HFFc6 (cell line): Measurements from ENCODE around the gene UBE2G1. TPM values are rescaled to one million over a fixed set of nuclear protein-coding genes. Genes with fewer than 3 reads are reported as not detected.

Experiments
- DNase-seq: peaks from one replicate; pipeline ENCODE4 v3.0.0-alpha.2; 2018
- H3K27ac Mint-ChIP-seq: 2 replicates; pipeline ENCODE4 v1.8.0; 2020; ENCODE audit warnings: mild to moderate bottlenecking, mixed read lengths
- H3K27me3 Mint-ChIP-seq: 2 replicates; pipeline ENCODE4 v1.8.0; 2021; ENCODE audit warnings: mild to moderate bottlenecking, moderate library complexity, mixed read lengths; ENCODE audit not compliant: insufficient read depth
- H3K36me3 Mint-ChIP-seq: 2 replicates; pipeline ENCODE4 v1.8.0; 2021; ENCODE audit warnings: low read depth, mixed read lengths
- H3K4me1 Mint-ChIP-seq: 2 replicates; pipeline ENCODE4 v1.8.0; 2020; ENCODE audit warnings: low read depth, mixed read lengths
- H3K4me3 Mint-ChIP-seq: 2 replicates; pipeline ENCODE4 v1.8.0; 2020; ENCODE audit warnings: mild to moderate bottlenecking, moderate library complexity, mixed read lengths
- H3K9me3 Mint-ChIP-seq: 2 replicates; pipeline ENCODE4 v1.8.0; 2020; ENCODE audit warnings: mild to moderate bottlenecking, mixed read lengths
- CTCF ChIP-seq: fragments of 200-600 bp; sonication (generic); IDR thresholded peaks from 2 replicates; pipeline ENCODE4 v1.5.0; 2021; ENCODE audit warnings: antibody characterized with exemption, mild to moderate bottlenecking
- total RNA-seq, 6 experiments: library from RNA; stranded (reverse); fragmentation: NEBNext Ultra II Directional; extraction: Animal tissue kit (Norgen Biotek cat#: 25700); gene quantifications; 2 replicates in 1 of 6; 3 replicates in 5 of 6; pipeline ENCODE4 v1.2.3, GENCODE V29; 2021

The UBE2G1 gene
- total RNA-seq, 6 experiments from 2014 or later, result 56.3 to 73.1 (median 62.6) TPM

- H3K4me3 Mint-ChIP-seq, result peak overlapping the region; percentile 6; the same call in 1 of the 2 replicates
- H3K27me3 Mint-ChIP-seq, result no peaks in the 10 kb centered on the region
- TF ChIP-seq CTCF, result no peak
- peaks cover 17% of the 10 kb centered on the region for H3K36me3 Mint-ChIP-seq
- H3K9me3 Mint-ChIP-seq, result no peaks in the 10 kb centered on the region
- H3K27ac Mint-ChIP-seq, result peak overlapping the region; percentile 73
- peaks cover 48% of the 10 kb centered on the region for H3K4me1 Mint-ChIP-seq
- DNase-seq, result peak; percentile 35
Observed at GRCh38 chr17:4232168-4232813, 134.2 kb downstream of the UBE2G1 start.

- peaks cover 40% of the 10 kb centered on the region for H3K4me1 Mint-ChIP-seq
- peaks cover 11% of the 10 kb centered on the region for H3K36me3 Mint-ChIP-seq
- H3K9me3 Mint-ChIP-seq, result no peaks in the 10 kb centered on the region
- peak overlapping the region; percentile 80 for H3K4me3 Mint-ChIP-seq
- no peaks in the 10 kb centered on the region for H3K27me3 Mint-ChIP-seq
- no peak for TF ChIP-seq CTCF
- DNase-seq, result peak; percentile 94
- peak overlapping the region; percentile 92 for H3K27ac Mint-ChIP-seq
Observed at GRCh38 chr17:4229627-4230541, 136.6 kb downstream of the UBE2G1 start.

- H3K27ac Mint-ChIP-seq, result no peak overlapping the region
Observed at GRCh38 chr17:4221899-4222659, 144.4 kb downstream of the UBE2G1 start.

GRCh38 chr17:4221163-4221562 is 145.3 kb downstream of the UBE2G1 start:
- Mint-ChIP-seq H3K27me3 (no peaks in the 10 kb centered on the region; the same call in 1 of the 2 replicates), H3K4me1 (no peaks in the 10 kb centered on the region), H3K9me3 (no peaks in the 10 kb centered on the region), H3K4me3 (no peak overlapping the region), H3K36me3 (no peaks in the 10 kb centered on the region; the same call in 1 of the 2 replicates), H3K27ac (no peak overlapping the region)
- no peak for DNase-seq
- no peak for TF ChIP-seq CTCF

More at GRCh38 chr17:4221899-4222659, 144.4 kb downstream of the UBE2G1 start:
- no peaks in the 10 kb centered on the region for H3K4me1 Mint-ChIP-seq
- no peaks in the 10 kb centered on the region for H3K9me3 Mint-ChIP-seq
- no peak for DNase-seq
- H3K36me3 Mint-ChIP-seq, result no peaks in the 10 kb centered on the region; the same call in 1 of the 2 replicates
- no peak for TF ChIP-seq CTCF
- no peaks in the 10 kb centered on the region; the same call in 1 of the 2 replicates for H3K27me3 Mint-ChIP-seq
- no peak overlapping the region for H3K4me3 Mint-ChIP-seq

GRCh38 chr17:4220655-4221054 is 145.8 kb downstream of the UBE2G1 start:
- no peak for TF ChIP-seq CTCF
- peaks cover under 1% of the 10 kb centered on the region; the same call in 1 of the 2 replicates for H3K36me3 Mint-ChIP-seq
- no peak overlapping the region for H3K27ac Mint-ChIP-seq
- DNase-seq, result no peak
- H3K4me1 Mint-ChIP-seq, result peaks cover 1% of the 10 kb centered on the region
- H3K9me3 Mint-ChIP-seq, result no peaks in the 10 kb centered on the region
- no peak overlapping the region for H3K4me3 Mint-ChIP-seq
- no peaks in the 10 kb centered on the region; the same call in 1 of the 2 replicates for H3K27me3 Mint-ChIP-seq
